HG03354 (cell line): ENCODE measurements around the gene SORCS2.

ENCODE experiments used
- ATAC-seq: cut with Tn5 transposase; IDR thresholded peaks from one replicate; pipeline ENCODE4 v1.9.1; 2021; ENCODE audit warnings: mild to moderate bottlenecking; ENCODE audit not compliant: unreplicated experiment, poor library complexity, severe bottlenecking

The SORCS2 gene

GRCh38 chr4:7255996-7256395 lies 63.7 kb downstream of the SORCS2 start:
- no peak for ATAC-seq

- ATAC-seq = no peak
These were observed 64.9 kb downstream of the SORCS2 start for GRCh38 chr4:7256984-7257810.

- no peak for ATAC-seq
These were observed 66.7 kb downstream of the SORCS2 start for GRCh38 chr4:7259039-7259438.

GRCh38 chr4:7260569-7260968 lies 68.2 kb downstream of the SORCS2 start:
- ATAC-seq = no peak

GRCh38 chr4:7261087-7261486 lies 68.7 kb downstream of the SORCS2 start:
- ATAC-seq = no peak

- no peak for ATAC-seq
These were observed 69.2 kb downstream of the SORCS2 start for GRCh38 chr4:7261536-7261935.

GRCh38 chr4:7262134-7262533 lies 69.8 kb downstream of the SORCS2 start:
- no peak for ATAC-seq

- no peak for ATAC-seq
These were observed 70.8 kb downstream of the SORCS2 start for GRCh38 chr4:7263166-7263565.

- no peak for ATAC-seq
These were observed 72.4 kb downstream of the SORCS2 start for GRCh38 chr4:7264694-7265093.

GRCh38 chr4:7266525-7267292 lies 74.4 kb downstream of the SORCS2 start:
- ATAC-seq = no peak

GRCh38 chr4:7267829-7268228 lies 75.5 kb downstream of the SORCS2 start:
- ATAC-seq = no peak

- no peak for ATAC-seq
These were observed 76.6 kb downstream of the SORCS2 start for GRCh38 chr4:7268941-7269340.

GRCh38 chr4:7270121-7270520 lies 77.8 kb downstream of the SORCS2 start:
- ATAC-seq = no peak

- ATAC-seq = no peak
These were observed 80.1 kb downstream of the SORCS2 start for GRCh38 chr4:7272404-7272803.

GRCh38 chr4:7273738-7274297 lies 81.5 kb downstream of the SORCS2 start:
- no peak for ATAC-seq

- ATAC-seq = no peak
These were observed 82.7 kb downstream of the SORCS2 start for GRCh38 chr4:7275067-7275466.

- ATAC-seq = no peak
These were observed 83.3 kb downstream of the SORCS2 start for GRCh38 chr4:7275490-7276154.

- no peak for ATAC-seq
These were observed 84.2 kb downstream of the SORCS2 start for GRCh38 chr4:7276515-7276914.

- no peak for ATAC-seq
These were observed 85.9 kb downstream of the SORCS2 start for GRCh38 chr4:7278071-7278765.

- ATAC-seq = no peak
These were observed 86.6 kb downstream of the SORCS2 start for GRCh38 chr4:7278981-7279380.
